HepG2 (cell line): Measurements from ENCODE around the gene B3GALT5. TPM values are rescaled to one million over a fixed set of nuclear protein-coding genes. Genes with fewer than 3 reads are reported as not detected.

Experiments used
- ATAC-seq: fragments of 200-7000 bp; cut with Tn5 transposase; 3 replicates; pipeline ENCODE4 v1.9.1; 2020; ENCODE audit warnings: mild to moderate bottlenecking, moderate library complexity
- BruUV-seq: library from RNA; stranded (reverse); fragments of 400-500 nt; replicated peaks from 2 replicates; lab custom pipeline; 2021; lab: Mats Ljungman, UMichigan
- CTCF ChIA-PET: fragments of 300-600 bp; formaldehyde crosslinking; extraction: SDS; loops from one replicate; lab custom pipeline; 2021; ENCODE audit warnings: low total read pairs, inconsistent platforms, low intra/inter-chr PET ratio; lab: Yijun Ruan, JAX
- POLR2A ChIA-PET: fragments of 350-600 bp; sonication (Branson Sonifier 250); formaldehyde crosslinking; loops from one replicate; lab custom pipeline; 2020; ENCODE audit warnings: antibody characterized with exemption, inconsistent platforms; lab: Yijun Ruan, JAX
- DNase-seq: peaks from one replicate; pipeline ENCODE4 v3.0.0-alpha.2; 2015; ENCODE audit warnings: low spot score
- FAIRE-seq: peaks from 3 replicates; lab custom pipeline; 2011; peaks lifted over from hg19 to GRCh38; lab: Jason Lieb, UNC
- H2AFZ ChIP-seq: one replicate; pipeline ENCODE4 v1.6.1; 2011; ENCODE audit warnings: low read length, inconsistent platforms
- H3K27ac ChIP-seq: fragments of 300-600 bp; 3 replicates; pipeline ENCODE4 v1.8.0; 2011; ENCODE audit warnings: mixed run types, mild to moderate bottlenecking, mixed read lengths, low read length, inconsistent platforms; ENCODE audit not compliant: insufficient read depth; ENCODE audit errors: extremely low read length
- H3K27me3 ChIP-seq, 2 experiments: fragments of 200-600 bp in 1 of 2; 2 replicates in 1 of 2; 3 replicates in 1 of 2; pipeline versions ENCODE4 v1.6.0 to v1.8.0; 2011; ENCODE audit warnings: low read length in 2 of 2, mild to moderate bottlenecking in 2 of 2, moderate library complexity in 2 of 2, inconsistent platforms in 1 of 2; ENCODE audit not compliant: insufficient read depth in 2 of 2, control insufficient read depth in 1 of 2
- H3K36me3 ChIP-seq, 2 experiments: fragments of 200-600 bp in 1 of 2; replicated peaks in 1 of 2; 2 replicates in 1 of 2; 3 replicates in 1 of 2; pipeline versions ENCODE4 v1.5.1 to v1.8.0; 2011; ENCODE audit warnings: low read length in 2 of 2, inconsistent platforms in 1 of 2; ENCODE audit not compliant: insufficient read depth in 2 of 2, control insufficient read depth in 1 of 2
- H3K4me1 ChIP-seq: 2 replicates; pipeline ENCODE4 v1.5.1; 2012; ENCODE audit warnings: low read length, inconsistent platforms; ENCODE audit not compliant: insufficient read depth
- H3K4me2 ChIP-seq: 2 replicates; pipeline ENCODE4 v1.6.0; 2011; ENCODE audit warnings: low read depth, low read length, inconsistent platforms
- H3K4me3 ChIP-seq, 3 experiments: fragments of 200-600 bp in 1 of 3; sonication (generic), shearing (Covaris generic) in 1 of 3; replicated peaks in 1 of 3; 2 replicates each; pipeline ENCODE4 v1.5.1; 2011 to 2016; ENCODE audit warnings: low read length in 3 of 3, inconsistent platforms in 2 of 3, low read depth in 2 of 3, mild to moderate bottlenecking in 2 of 3, control low read depth in 1 of 3, mixed read lengths in 1 of 3; ENCODE audit not compliant: insufficient read depth in 1 of 3
- H3K79me2 ChIP-seq: one replicate; pipeline ENCODE4 v1.6.1; 2011; ENCODE audit warnings: low read length, inconsistent platforms; ENCODE audit not compliant: insufficient read depth
- H3K9ac ChIP-seq: 2 replicates; pipeline ENCODE4 v1.6.0; 2011; ENCODE audit warnings: mild to moderate bottlenecking, low read depth, low read length, inconsistent platforms; ENCODE audit not compliant: insufficient read depth
- H3K9me3 ChIP-seq: 2 replicates; pipeline ENCODE4 v1.5.1; 2012; ENCODE audit warnings: mild to moderate bottlenecking, low read length
- H4K20me1 ChIP-seq: 2 replicates; pipeline ENCODE4 v1.6.0; 2011; ENCODE audit warnings: inconsistent platforms, mild to moderate bottlenecking, low read length, moderate library complexity; ENCODE audit not compliant: insufficient read depth
- ARHGAP35 ChIP-seq: sonication (generic); formaldehyde crosslinking; IDR thresholded peaks from 2 replicates; pipeline ENCODE4 v1.9.0; 2022; ENCODE audit warnings: mild to moderate bottlenecking, inconsistent platforms, moderate library complexity, missing genetic modification reagents, borderline replicate concordance
- CENPX ChIP-seq: sonication (generic); formaldehyde crosslinking; IDR thresholded peaks from 2 replicates; pipeline ENCODE4 v1.9.0; 2021; ENCODE audit warnings: mild to moderate bottlenecking, missing genetic modification reagents, moderate library complexity
- CHD4 ChIP-seq: fragments of 200-600 bp; sonication (generic); IDR thresholded peaks from 2 replicates; pipeline ENCODE4 v1.7.0; 2017; ENCODE audit warnings: mild to moderate bottlenecking, low read length, borderline replicate concordance
- MIER2 ChIP-seq: IDR thresholded peaks from 2 replicates; pipeline ENCODE4 v1.6.1; 2016; ENCODE audit warnings: missing biosample characterization, missing genetic modification reagents
- NFYC ChIP-seq: IDR thresholded peaks from 2 replicates; pipeline ENCODE4 v1.6.1; 2016; ENCODE audit warnings: missing genetic modification reagents, missing compliant biosample characterization
- PAX8 ChIP-seq: sonication (generic); formaldehyde crosslinking; IDR thresholded peaks from 2 replicates; pipeline ENCODE4 v1.8.0; 2022; ENCODE audit warnings: mild to moderate bottlenecking, missing genetic modification reagents, borderline replicate concordance
- REXO4 ChIP-seq: sonication (generic); formaldehyde crosslinking; IDR thresholded peaks from 2 replicates; pipeline ENCODE4 v1.8.0; 2022; ENCODE audit warnings: missing genetic modification reagents, mild to moderate bottlenecking, borderline replicate concordance
- SMYD3 ChIP-seq: sonication (generic); formaldehyde crosslinking; IDR thresholded peaks from 2 replicates; pipeline ENCODE4 v1.8.1; 2023; ENCODE audit warnings: mild to moderate bottlenecking, missing genetic modification reagents
- SRSF9 ChIP-seq: fragments of 200-400 bp; formaldehyde crosslinking; IDR thresholded peaks from 2 replicates; pipeline ENCODE4 v1.6.1; 2018; ENCODE audit warnings: borderline replicate concordance, mild to moderate bottlenecking, low read depth, low read length; ENCODE audit not compliant: insufficient read depth, poor library complexity, severe bottlenecking
- TFAP4 ChIP-seq: sonication (generic); IDR thresholded peaks from 2 replicates; pipeline ENCODE4 v1.6.1; 2016; ENCODE audit warnings: low read depth, borderline replicate concordance
- ZBTB25 ChIP-seq: IDR thresholded peaks from 2 replicates; pipeline ENCODE4 v1.6.1; 2018; ENCODE audit warnings: missing genetic modification reagents
- ZBTB34 ChIP-seq: sonication (generic); formaldehyde crosslinking; IDR thresholded peaks from 2 replicates; pipeline ENCODE4 v1.8.0; 2022; ENCODE audit warnings: mild to moderate bottlenecking, missing genetic modification reagents
- ZBTB43 ChIP-seq: sonication (generic); formaldehyde crosslinking; conservative IDR thresholded peaks from 2 replicates; pipeline ENCODE4 v1.4.0; 2020; ENCODE audit warnings: missing genetic modification reagents
- ZNF878 ChIP-seq: sonication (generic); formaldehyde crosslinking; IDR thresholded peaks from 2 replicates; pipeline ENCODE4 v1.8.1; 2023; ENCODE audit warnings: mild to moderate bottlenecking, missing genetic modification reagents, moderate library complexity
- WGBS: methylation state at CpG from one replicate; pipeline ENCODE4 v1.1.6; 2017; ENCODE audit warnings: low lambda C conversion rate; 5-methylcytosine and 5-hydroxymethylcytosine counted together
- in situ Hi-C: cut with HindIII; loops from 2 replicates; pipeline ENCODE4 v1.10.0; 2017; ENCODE audit warnings: low pct_unique_long_range_greater_than_20kb; ENCODE audit not compliant: extremely low pct_ligation_motif_present
- intact Hi-C: fragments of 100-400 bp; cut with micrococcal nuclease; formaldehyde crosslinking; loops from one replicate; pipeline ENCODE4 v1.10.0; 2022; ENCODE audit not compliant: unreplicated experiment
- polyA plus RNA-seq, 8 experiments: library from polyadenylated mRNA; depleted of rRNA in 3 of 8; stranded (reverse) in 7 of 8; unstranded in 1 of 8; fragments of >200 nt; fragmentation: Illumina TruSeq in 4 of 8; extraction: Trizol in 4 of 8; gene quantifications; 2 replicates each; pipeline versions ENCODE4 v1.2.1 to v1.2.3, GENCODE V29; 2011 to 2016; ENCODE audit warnings: low read depth in 4 of 8, missing spikeins in 1 of 8, mixed read lengths in 1 of 8; ENCODE audit not compliant: insufficient read depth in 1 of 8
- total RNA-seq, 5 experiments: library from RNA; depleted of rRNA; stranded (reverse); fragments of >200 nt; fragmentation: Illumina TruSeq; extraction: Trizol; gene quantifications; 2 replicates each; pipeline ENCODE4 v1.2.3, GENCODE V29; 2016; ENCODE audit warnings: low read depth in 1 of 5

The B3GALT5 gene
- total and polyA plus RNA-seq, 2 of the 13 experiments (the other 11 are each of a cell fraction or from before 2014, with no cell fraction given): 0.02 to 0.03 TPM

GRCh38 chr21:39579734-39580332, 32.9 kb upstream of the B3GALT5 start:
- Histone ChIP-seq H2AFZ (no peak overlapping the region), H3K9ac (no peak overlapping the region), H3K27ac (no peak overlapping the region), H3K9me3 (no peaks in the 10 kb centered on the region), H3K4me2 (no peak overlapping the region), H3K36me3 (no peaks in the 10 kb centered on the region), H3K27me3 (no peaks in the 10 kb centered on the region), H3K79me2 (no peaks in the 10 kb centered on the region), H4K20me1 (no peaks in the 10 kb centered on the region), H3K4me1 (no peaks in the 10 kb centered on the region), H3K4me3 (no peak overlapping the region)
- ChIA-PET CTCF (no interaction called here), POLR2A (no interaction called here)
- FAIRE-seq: no peak
- ATAC-seq: no peak
- intact Hi-C loops: no loop called here
- in situ Hi-C loops: no loop called here
- BruUV-seq: no TSS peak
- no peak for DNase-seq
- WGBS: 63% methylated on average over 16 of the region's 16 CpGs
- TF ChIP-seq PAX8: no peak
- no peak for TF ChIP-seq SMYD3
- no peak for TF ChIP-seq SRSF9
- TF ChIP-seq ARHGAP35 (CRISPR knock-in tag): no peak

- Histone ChIP-seq H3K4me2 (no peak overlapping the region), H2AFZ (no peak overlapping the region), H3K27ac (no peak overlapping the region), H3K36me3 (no peaks in the 10 kb centered on the region), H3K4me1 (no peaks in the 10 kb centered on the region), H4K20me1 (no peaks in the 10 kb centered on the region), H3K9ac (no peak overlapping the region), H3K9me3 (no peaks in the 10 kb centered on the region), H3K4me3 (no peak overlapping the region), H3K27me3 (no peaks in the 10 kb centered on the region), H3K79me2 (no peaks in the 10 kb centered on the region)
- 20% methylated on average over 2 of the region's 2 CpGs for WGBS
- intact Hi-C loops: no loop called here
- in situ Hi-C loops: no loop called here
- CTCF ChIA-PET: no interaction called here
- no peak for FAIRE-seq
- no peak for DNase-seq
- no peak for ATAC-seq
- BruUV-seq: no TSS peak
- POLR2A ChIA-PET: no interaction called here
- TF ChIP-seq ZBTB34 (no peak), ZBTB25 (CRISPR knock-in tag) (no peak), MIER2 (CRISPR knock-in tag) (no peak), CHD4 (no peak), TFAP4 (no peak), CENPX (CRISPR knock-in tag) (no peak), ZBTB43 (CRISPR knock-in tag) (no peak), NFYC (CRISPR knock-in tag) (no peak), REXO4 (CRISPR knock-in tag) (no peak), ZNF878 (CRISPR knock-in tag) (no peak)
Measured at GRCh38 chr21:39580744-39581143, 32.0 kb upstream of the B3GALT5 start.
